NB4 (cell line): ENCODE measurements around the gene IL17RC.

ENCODE experiments used
- POLR2A ChIP-seq: IDR thresholded peaks from 2 replicates; pipeline ENCODE4 v1.6.1; 2011; ENCODE audit warnings: mild to moderate bottlenecking; ENCODE audit not compliant: insufficient read length; ENCODE audit errors: extremely low read depth
- TF ChIP-seq, protein P1 (sequence below): IDR thresholded peaks from one replicate; pipeline ENCODE4 v1.5.1; 2012; ENCODE audit warnings: low read depth, low read length

DNA sequence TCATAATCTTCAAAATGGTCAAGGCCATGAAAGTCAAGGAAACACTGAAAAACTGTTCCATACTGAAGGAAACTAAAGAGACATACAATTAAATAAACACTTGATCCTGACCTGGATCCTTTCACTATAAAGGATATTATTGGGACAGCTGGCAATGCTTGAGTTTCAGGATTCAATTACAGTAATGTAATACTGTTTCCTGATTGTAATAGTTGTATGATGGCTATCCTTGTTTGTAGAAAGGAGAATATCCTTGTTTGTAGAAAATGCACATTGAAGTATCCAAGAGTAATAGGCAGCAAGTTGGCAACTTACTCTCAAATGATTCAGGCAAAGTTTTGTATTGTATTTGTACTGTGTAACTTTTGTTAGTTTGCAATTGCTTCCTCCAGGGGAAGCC lies 41.5 kb upstream of the IL17RC start:
- TF ChIP-seq, protein P1, sequence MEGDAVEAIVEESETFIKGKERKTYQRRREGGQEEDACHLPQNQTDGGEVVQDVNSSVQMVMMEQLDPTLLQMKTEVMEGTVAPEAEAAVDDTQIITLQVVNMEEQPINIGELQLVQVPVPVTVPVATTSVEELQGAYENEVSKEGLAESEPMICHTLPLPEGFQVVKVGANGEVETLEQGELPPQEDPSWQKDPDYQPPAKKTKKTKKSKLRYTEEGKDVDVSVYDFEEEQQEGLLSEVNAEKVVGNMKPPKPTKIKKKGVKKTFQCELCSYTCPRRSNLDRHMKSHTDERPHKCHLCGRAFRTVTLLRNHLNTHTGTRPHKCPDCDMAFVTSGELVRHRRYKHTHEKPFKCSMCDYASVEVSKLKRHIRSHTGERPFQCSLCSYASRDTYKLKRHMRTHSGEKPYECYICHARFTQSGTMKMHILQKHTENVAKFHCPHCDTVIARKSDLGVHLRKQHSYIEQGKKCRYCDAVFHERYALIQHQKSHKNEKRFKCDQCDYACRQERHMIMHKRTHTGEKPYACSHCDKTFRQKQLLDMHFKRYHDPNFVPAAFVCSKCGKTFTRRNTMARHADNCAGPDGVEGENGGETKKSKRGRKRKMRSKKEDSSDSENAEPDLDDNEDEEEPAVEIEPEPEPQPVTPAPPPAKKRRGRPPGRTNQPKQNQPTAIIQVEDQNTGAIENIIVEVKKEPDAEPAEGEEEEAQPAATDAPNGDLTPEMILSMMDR = no peak
- no peak for TF ChIP-seq POLR2A
